ENCODE measurements around the gene MAU2.
A peak's percentile ranks its signal among the peaks of the same experiment; 100 is the strongest.

- no peak; the same call in 1 of the 2 replicates for TF ChIP-seq CTCF (IDR thresholded peaks at IDR 0.05)
- no peak for TF ChIP-seq SIN3A (IDR thresholded peaks at IDR 0.05; ENCODE audit: borderline replicate concordance, insufficient read depth, low read depth, low read length)
- peak; percentile 56; the same call in 1 of the 2 replicates for TF ChIP-seq POLR2AphosphoS5 (IDR thresholded peaks at IDR 0.05; ENCODE audit: low read depth, low read length)
- TF ChIP-seq REST (IDR thresholded peaks at IDR 0.05; ENCODE audit: insufficient read depth in 1 of 2, low read depth in 2 of 2, low read length in 1 of 2): no peak
Measured at GRCh38 chr19:19404879-19405860, 84.5 kb downstream of the MAU2 start, which contains the start of gene GATAD2A.
